Endodermal cell (in vitro differentiated cells): Measurements from ENCODE around the gene GAP43. TPM values are rescaled to one million over a fixed set of nuclear protein-coding genes. Genes with fewer than 3 reads are reported as not detected.

Experiments
- DNase-seq: peaks from one replicate; pipeline ENCODE4 v3.0.0-alpha.2; 2017
- H3K27ac ChIP-seq: 2 replicates; pipeline ENCODE4 v1.5.1; 2013; ENCODE audit warnings: mild to moderate bottlenecking, low read depth, low read length, moderate library complexity
- H3K27me3 ChIP-seq: 2 replicates; pipeline ENCODE4 v1.6.1; 2013; ENCODE audit warnings: mild to moderate bottlenecking, low read length, moderate library complexity; ENCODE audit not compliant: insufficient read depth, control insufficient read depth, poor library complexity, severe bottlenecking
- H3K36me3 ChIP-seq: 2 replicates; pipeline ENCODE4 v1.7.0; 2013; ENCODE audit warnings: mild to moderate bottlenecking, low read length, moderate library complexity; ENCODE audit not compliant: control insufficient read depth, insufficient read depth
- H3K4me1 ChIP-seq: one replicate; pipeline ENCODE4 v1.7.0; 2013; ENCODE audit warnings: low read length; ENCODE audit not compliant: control insufficient read depth, insufficient read depth
- H3K4me3 ChIP-seq: 2 replicates; pipeline ENCODE4 v1.5.1; 2013; ENCODE audit warnings: mild to moderate bottlenecking, low read length, moderate library complexity
- H3K9ac ChIP-seq: 2 replicates; pipeline ENCODE4 v1.6.1; 2013; ENCODE audit warnings: mild to moderate bottlenecking, low read length, moderate library complexity; ENCODE audit not compliant: poor library complexity, severe bottlenecking; ENCODE audit errors: extremely low read depth
- H3K9me3 ChIP-seq: 2 replicates; pipeline ENCODE4 v1.6.1; 2013; ENCODE audit warnings: mild to moderate bottlenecking, low read length, moderate library complexity; ENCODE audit not compliant: control insufficient read depth
- H3K27ac Mint-ChIP-seq: 2 replicates; pipeline ENCODE4 v1.8.0; 2020; ENCODE audit warnings: mixed read lengths
- H3K27me3 Mint-ChIP-seq: 2 replicates; pipeline ENCODE4 v1.8.0; 2021; ENCODE audit warnings: mild to moderate bottlenecking, mixed read lengths; ENCODE audit not compliant: insufficient read depth
- H3K36me3 Mint-ChIP-seq: 2 replicates; pipeline ENCODE4 v1.8.0; 2020; ENCODE audit warnings: low read depth, mixed read lengths
- H3K4me1 Mint-ChIP-seq: 2 replicates; pipeline ENCODE4 v1.8.0; 2020; ENCODE audit warnings: mixed read lengths
- H3K4me3 Mint-ChIP-seq: 2 replicates; pipeline ENCODE4 v1.8.0; 2020; ENCODE audit warnings: mild to moderate bottlenecking, moderate library complexity, mixed read lengths
- H3K9me3 Mint-ChIP-seq: 2 replicates; pipeline ENCODE4 v1.8.0; 2020; ENCODE audit warnings: mild to moderate bottlenecking, mixed read lengths
- CTCF ChIP-seq: fragments of 200-600 bp; sonication (generic); conservative IDR thresholded peaks from 2 replicates; pipeline ENCODE4 v1.5.0; 2021; ENCODE audit warnings: antibody characterized with exemption, mild to moderate bottlenecking
- WGBS, 2 experiments: methylation state at CpG; one replicate each; pipeline versions ENCODE4 v1.1.5 to v1.1.7; 2013; ENCODE audit warnings: missing lambda C conversion rate in 2 of 2, mixed read lengths in 1 of 2; ENCODE audit not compliant: insufficient coverage in 1 of 2, insufficient read length in 1 of 2; 5-methylcytosine and 5-hydroxymethylcytosine counted together
- total RNA-seq, 2 donors: library from RNA; stranded (reverse); fragmentation: NEBNext Ultra II Directional in 1 of 2; extraction: Animal tissue kit (Norgen Biotek cat#: 25700) in 1 of 2; gene quantifications; 2 replicates in 1 of 2; 3 replicates in 1 of 2; pipeline ENCODE4 v1.2.1, GENCODE V29; 2021

The GAP43 gene
- total RNA-seq, 2 donors from 2014 or later, result 1.5 to 8.0 TPM

- Mint-ChIP-seq H3K36me3 (no peaks in the 10 kb centered on the region), H3K27ac (no peak overlapping the region), H3K4me3 (no peak overlapping the region), H3K4me1 (peaks cover 13% of the 10 kb centered on the region), H3K27me3 (peaks cover 3% of the 10 kb centered on the region), H3K9me3 (no peaks in the 10 kb centered on the region)
- Histone ChIP-seq H3K9me3 (no peaks in the 10 kb centered on the region), H3K4me1 (peaks cover 6% of the 10 kb centered on the region), H3K9ac (no peak overlapping the region), H3K27me3 (peaks cover 3% of the 10 kb centered on the region), H3K27ac (no peak overlapping the region), H3K4me3 (no peak overlapping the region), H3K36me3 (no peaks in the 10 kb centered on the region)
- TF ChIP-seq CTCF, result no peak
- DNase-seq, result no peak
- WGBS, 2 experiments, result 86 to 89% methylated on average over 2 to 3 of the region's 3 CpGs
Observed at GRCh38 chr3:115630850-115631249, 7.5 kb downstream of the GAP43 start.

GRCh38 chr3:115632026-115632425, 8.7 kb downstream of the GAP43 start:
- TF ChIP-seq CTCF, result no peak
- Histone ChIP-seq H3K9ac (no peak overlapping the region), H3K4me3 (no peak overlapping the region), H3K9me3 (no peaks in the 10 kb centered on the region), H3K36me3 (no peaks in the 10 kb centered on the region), H3K4me1 (peaks cover 6% of the 10 kb centered on the region), H3K27me3 (no peaks in the 10 kb centered on the region), H3K27ac (no peak overlapping the region)
- Mint-ChIP-seq H3K27ac (no peak overlapping the region), H3K4me3 (no peak overlapping the region), H3K4me1 (peaks cover 4% of the 10 kb centered on the region), H3K36me3 (no peaks in the 10 kb centered on the region), H3K27me3 (no peaks in the 10 kb centered on the region), H3K9me3 (no peaks in the 10 kb centered on the region)
- no peak for DNase-seq

GRCh38 chr3:115633467-115633866, 10.2 kb downstream of the GAP43 start:
- no peaks in the 10 kb centered on the region for H3K9me3 Mint-ChIP-seq
- DNase-seq, result no peak
- H3K4me3 Mint-ChIP-seq, result no peak overlapping the region
- Histone ChIP-seq H3K9ac (no peak overlapping the region), H3K27ac (no peak overlapping the region), H3K4me1 (no peaks in the 10 kb centered on the region), H3K9me3 (no peaks in the 10 kb centered on the region), H3K4me3 (no peak overlapping the region), H3K36me3 (no peaks in the 10 kb centered on the region), H3K27me3 (no peaks in the 10 kb centered on the region)
- no peaks in the 10 kb centered on the region for H3K27me3 Mint-ChIP-seq
- no peaks in the 10 kb centered on the region for H3K36me3 Mint-ChIP-seq
- no peak overlapping the region for H3K27ac Mint-ChIP-seq
- TF ChIP-seq CTCF, result no peak
- WGBS, 2 experiments, result 100% methylated on average over 1 to 3 of the region's 3 CpGs
- H3K4me1 Mint-ChIP-seq, result no peaks in the 10 kb centered on the region
